IPS-20b (cell line): ENCODE results near the gene FASTK.

ENCODE experiments used
- H3K27ac ChIP-seq: one replicate; pipeline ENCODE4 v1.5.1; 2013; ENCODE audit warnings: low read length
- H3K27me3 ChIP-seq: 2 replicates; pipeline ENCODE4 v1.6.1; 2013; ENCODE audit warnings: mild to moderate bottlenecking, low read length, inconsistent platforms; ENCODE audit not compliant: insufficient read depth
- H3K36me3 ChIP-seq: 2 replicates; pipeline ENCODE4 v1.6.1; 2013; ENCODE audit warnings: low read depth, mild to moderate bottlenecking, inconsistent platforms, low read length, moderate library complexity; ENCODE audit not compliant: insufficient read depth
- H3K4me1 ChIP-seq: 2 replicates; pipeline ENCODE4 v1.6.1; 2013; ENCODE audit warnings: mild to moderate bottlenecking, control low read depth, inconsistent platforms, low read length, moderate library complexity; ENCODE audit not compliant: insufficient read depth
- H3K4me3 ChIP-seq: 2 replicates; pipeline ENCODE4 v1.5.1; 2013; ENCODE audit warnings: mild to moderate bottlenecking, low read length, inconsistent platforms
- H3K9ac ChIP-seq: 2 replicates; pipeline ENCODE4 v1.6.1; 2013; ENCODE audit warnings: low read depth, mild to moderate bottlenecking, inconsistent platforms, low read length, moderate library complexity
- H3K9me3 ChIP-seq: 2 replicates; pipeline ENCODE4 v1.6.1; 2013; ENCODE audit warnings: mild to moderate bottlenecking, low read depth, low read length, inconsistent platforms; ENCODE audit not compliant: insufficient read depth

FASTK gene

GRCh38 chr7:151107882-151108281 lies 27.3 kb upstream of the FASTK start:
- no peak overlapping the region for H3K4me3 ChIP-seq
- H3K27ac ChIP-seq, result no peak overlapping the region
- H3K27me3 ChIP-seq, result peaks cover 5% of the 10 kb centered on the region; the same call in 1 of the 2 replicates
- H3K4me1 ChIP-seq, result peaks cover 22% of the 10 kb centered on the region
- no peaks in the 10 kb centered on the region for H3K36me3 ChIP-seq
- H3K9ac ChIP-seq, result no peak overlapping the region
- H3K9me3 ChIP-seq, result no peaks in the 10 kb centered on the region

DNA sequence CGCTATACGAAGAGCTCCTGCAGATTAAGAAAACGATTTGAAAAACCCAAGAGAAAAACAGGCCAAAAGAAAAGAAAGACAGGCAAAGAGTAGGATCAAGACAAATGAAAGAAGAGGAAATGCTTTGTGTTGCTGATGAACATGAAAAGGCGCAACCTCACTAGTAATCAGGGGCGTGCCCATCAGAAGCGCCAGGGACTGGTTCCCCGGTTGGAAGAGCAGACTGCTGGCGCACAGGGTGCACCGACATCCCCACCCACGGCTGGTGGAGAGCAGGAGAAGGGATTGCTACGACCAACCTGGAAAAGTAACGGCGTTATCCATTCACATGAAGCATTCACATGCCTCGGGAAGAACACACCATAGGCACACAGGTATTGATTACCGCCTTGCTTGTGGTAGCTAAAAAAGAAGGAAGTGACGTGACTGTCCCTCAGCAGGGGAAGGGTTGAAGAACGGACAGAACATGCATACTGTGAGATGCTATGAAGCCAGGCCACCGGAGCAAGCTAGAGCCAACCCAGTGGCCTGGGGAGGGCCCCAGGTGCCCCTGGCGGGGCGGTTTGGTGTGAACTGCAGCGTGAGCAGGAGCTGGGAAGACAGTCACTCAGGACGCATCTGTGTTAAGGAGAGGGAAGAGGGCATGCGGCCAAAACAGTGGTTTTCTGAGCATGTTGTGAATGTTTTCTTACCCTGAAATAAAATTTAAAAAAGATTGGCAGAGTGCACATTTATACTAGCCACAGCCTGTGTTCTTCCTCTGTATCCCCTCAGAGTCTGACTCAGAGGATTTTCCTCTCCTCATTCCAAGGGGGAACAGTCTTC lies 24.0 kb upstream of the FASTK start:
- H3K4me1 ChIP-seq, result peaks cover 25% of the 10 kb centered on the region
- H3K9me3 ChIP-seq, result no peaks in the 10 kb centered on the region
- H3K36me3 ChIP-seq, result no peaks in the 10 kb centered on the region
- H3K27me3 ChIP-seq, result no peaks in the 10 kb centered on the region
- peak overlapping the region; percentile 60 for H3K4me3 ChIP-seq
- peak overlapping the region; percentile 43 for H3K27ac ChIP-seq
- peak overlapping the region; percentile 49; the same call in 1 of the 2 replicates for H3K9ac ChIP-seq

- peak overlapping the region; percentile 60; the same call in 1 of the 2 replicates for H3K4me3 ChIP-seq
- H3K36me3 ChIP-seq, result no peaks in the 10 kb centered on the region
- peaks cover 25% of the 10 kb centered on the region for H3K4me1 ChIP-seq
- no peaks in the 10 kb centered on the region for H3K27me3 ChIP-seq
- H3K9ac ChIP-seq, result peak overlapping the region; percentile 49; the same call in 1 of the 2 replicates
- H3K27ac ChIP-seq, result peak overlapping the region; percentile 4
- H3K9me3 ChIP-seq, result no peaks in the 10 kb centered on the region
These were observed 23.4 kb upstream of the FASTK start for GRCh38 chr7:151103973-151104372.

- H3K4me1 ChIP-seq, result peaks cover 25% of the 10 kb centered on the region
- H3K4me3 ChIP-seq, result no peak overlapping the region
- no peaks in the 10 kb centered on the region for H3K9me3 ChIP-seq
- no peaks in the 10 kb centered on the region for H3K36me3 ChIP-seq
- no peak overlapping the region for H3K27ac ChIP-seq
- H3K9ac ChIP-seq, result no peak overlapping the region
- no peaks in the 10 kb centered on the region for H3K27me3 ChIP-seq
These were observed 22.4 kb upstream of the FASTK start for GRCh38 chr7:151102991-151103390.

DNA sequence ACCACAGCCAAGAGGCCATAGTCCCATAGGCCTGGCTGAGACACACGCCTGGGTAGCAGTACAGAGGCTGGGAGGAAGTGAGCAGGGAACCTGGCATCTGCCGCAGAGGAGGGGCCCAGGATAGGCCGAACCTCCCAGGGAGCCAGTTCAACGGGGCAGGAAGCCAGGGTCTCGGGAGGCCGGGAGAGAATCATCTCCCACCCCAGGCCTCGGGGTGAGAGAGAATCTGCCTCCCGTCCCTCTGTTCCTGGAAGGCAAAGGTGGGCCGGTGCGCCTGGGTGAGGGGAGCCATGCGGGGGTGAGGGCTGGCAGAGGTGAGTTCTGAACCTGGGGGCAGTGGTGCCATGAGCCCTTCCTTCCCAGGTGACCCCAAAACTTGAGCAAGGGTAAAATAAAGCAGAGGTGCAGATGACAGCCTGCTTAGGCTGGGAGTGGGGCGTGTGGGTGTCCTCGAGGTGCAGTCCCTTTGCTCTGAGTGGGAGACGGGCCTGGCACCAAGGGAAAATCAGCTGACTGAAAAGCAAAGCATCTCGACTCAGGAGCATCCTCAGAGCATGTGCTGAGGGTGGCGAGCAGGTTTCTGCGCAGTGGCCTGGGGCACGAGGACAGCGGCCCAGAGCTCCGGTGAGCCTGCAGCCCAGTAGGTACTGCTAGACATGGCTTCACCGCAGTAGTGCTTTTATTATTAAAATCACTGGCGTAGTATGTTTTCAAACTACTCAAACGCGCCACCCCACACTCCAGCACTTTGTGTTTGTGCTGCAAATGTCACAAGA lies 21.2 kb upstream of the FASTK start:
- H3K27ac ChIP-seq, result no peak overlapping the region

GRCh38 chr7:151100921-151101320 lies 20.3 kb upstream of the FASTK start:
- no peak overlapping the region for H3K4me3 ChIP-seq
- H3K9me3 ChIP-seq, result no peaks in the 10 kb centered on the region
- 0 out of 2 replicates have a peak, but pooled peaks cover 2% of the 10 kb centered on the region for H3K36me3 ChIP-seq
- H3K27me3 ChIP-seq, result no peaks in the 10 kb centered on the region
- no peak overlapping the region for H3K9ac ChIP-seq
- H3K4me1 ChIP-seq, result peaks cover 25% of the 10 kb centered on the region
- H3K27ac ChIP-seq, result no peak overlapping the region

More for the DNA sequence above, 21.2 kb upstream of the FASTK start:
- Histone ChIP-seq H3K4me1 (peaks cover 25% of the 10 kb centered on the region), H3K36me3 (no peaks in the 10 kb centered on the region), H3K9ac (no peak overlapping the region), H3K27me3 (no peaks in the 10 kb centered on the region), H3K4me3 (no peak overlapping the region), H3K9me3 (no peaks in the 10 kb centered on the region)

- H3K9me3 ChIP-seq, result no peaks in the 10 kb centered on the region
- peaks cover 18% of the 10 kb centered on the region for H3K4me1 ChIP-seq
- no peaks in the 10 kb centered on the region for H3K27me3 ChIP-seq
- H3K27ac ChIP-seq, result no peak overlapping the region
- H3K9ac ChIP-seq, result no peak overlapping the region
- 0 out of 2 replicates have a peak, but pooled peaks cover 3% of the 10 kb centered on the region for H3K36me3 ChIP-seq
- H3K4me3 ChIP-seq, result no peak overlapping the region
These were observed 19.0 kb upstream of the FASTK start for GRCh38 chr7:151099486-151100211.

- Histone ChIP-seq H3K4me1 (no peaks in the 10 kb centered on the region), H3K4me3 (no peak overlapping the region), H3K9ac (no peak overlapping the region), H3K27ac (no peak overlapping the region), H3K36me3 (peaks cover 17% of the 10 kb centered on the region; the same call in 1 of the 2 replicates), H3K27me3 (no peaks in the 10 kb centered on the region), H3K9me3 (no peaks in the 10 kb centered on the region)
These were observed 15.3 kb upstream of the FASTK start for GRCh38 chr7:151095828-151096475.

- H3K4me3 ChIP-seq, result no peak overlapping the region
- no peaks in the 10 kb centered on the region for H3K27me3 ChIP-seq
- H3K36me3 ChIP-seq, result peaks cover 17% of the 10 kb centered on the region; the same call in 1 of the 2 replicates
- H3K4me1 ChIP-seq, result no peaks in the 10 kb centered on the region
- no peaks in the 10 kb centered on the region for H3K9me3 ChIP-seq
- no peak overlapping the region for H3K27ac ChIP-seq
- no peak overlapping the region for H3K9ac ChIP-seq
These were observed 14.7 kb upstream of the FASTK start for GRCh38 chr7:151095123-151095797.

- Histone ChIP-seq H3K9me3 (no peaks in the 10 kb centered on the region), H3K4me1 (peaks cover 2% of the 10 kb centered on the region), H3K27me3 (peaks cover 3% of the 10 kb centered on the region; the same call in 1 of the 2 replicates), H3K4me3 (no peak overlapping the region), H3K36me3 (peaks cover 17% of the 10 kb centered on the region; the same call in 1 of the 2 replicates), H3K27ac (no peak overlapping the region), H3K9ac (no peak overlapping the region)
These were observed 14.1 kb upstream of the FASTK start for GRCh38 chr7:151094675-151095074.
